Right renal pelvis (tissue), 4 donors: Measurements from ENCODE around the gene R3HDM1. TPM values are rescaled to one million over a fixed set of nuclear protein-coding genes. Genes with fewer than 3 reads are reported as not detected.
"Not testable (repeated sequence)": the region's sequence is repeated elsewhere in the genome, so short reads cannot be mapped to it uniquely, and the experiment has no call there.

Source experiments
- DNase-seq, 4 donors: peaks; one replicate each; pipeline ENCODE4 v3.0.0-alpha.2; 2013; ENCODE audit warnings: low read depth in 4 of 4, low spot score in 3 of 4, missing footprints in 1 of 4
- polyA plus RNA-seq, 4 donors: library from polyadenylated mRNA; unstranded; fragments of 120-200 nt; gene quantifications; one replicate each; pipeline ENCODE4 v1.2.1, GENCODE V29; 2013; ENCODE audit not compliant: insufficient read length in 4 of 4

The R3HDM1 gene
- polyA plus RNA-seq, 4 donors = 30.5 to 43.7 (median 35.6) TPM

GRCh38 chr2:135637456-135638087 is 106.3 kb downstream of the R3HDM1 start:
- no peak for DNase-seq

DNA sequence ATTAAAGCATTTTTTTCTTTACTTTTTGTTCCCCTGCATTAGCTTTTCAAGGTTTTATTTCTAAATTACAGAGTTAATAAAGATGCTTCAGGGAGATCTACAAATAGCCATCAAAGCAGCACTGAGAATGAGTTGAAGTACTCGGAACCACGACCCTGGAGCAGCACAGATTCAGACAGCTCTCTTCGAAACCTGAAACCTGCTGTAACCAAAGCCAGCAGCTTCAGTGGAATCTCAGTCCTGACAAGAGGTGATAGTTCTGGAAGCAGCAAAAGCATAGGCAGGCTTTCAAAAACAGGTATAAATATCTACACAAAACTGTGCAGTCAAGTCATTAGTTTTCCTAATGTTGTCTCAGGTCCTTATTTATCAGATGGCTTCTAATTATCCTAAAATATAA is 107.5 kb downstream of the R3HDM1 start:
- DNase-seq = no peak

GRCh38 chr2:135641156-135642068 is 110.1 kb downstream of the R3HDM1 start:
- no peak for DNase-seq

- DNase-seq = no peak
These were observed 116.7 kb downstream of the R3HDM1 start for GRCh38 chr2:135647836-135648579.

- no peak for DNase-seq
These were observed 119.4 kb downstream of the R3HDM1 start for GRCh38 chr2:135650721-135651120.

GRCh38 chr2:135651717-135652116 is 120.4 kb downstream of the R3HDM1 start:
- no peak for DNase-seq

DNA sequence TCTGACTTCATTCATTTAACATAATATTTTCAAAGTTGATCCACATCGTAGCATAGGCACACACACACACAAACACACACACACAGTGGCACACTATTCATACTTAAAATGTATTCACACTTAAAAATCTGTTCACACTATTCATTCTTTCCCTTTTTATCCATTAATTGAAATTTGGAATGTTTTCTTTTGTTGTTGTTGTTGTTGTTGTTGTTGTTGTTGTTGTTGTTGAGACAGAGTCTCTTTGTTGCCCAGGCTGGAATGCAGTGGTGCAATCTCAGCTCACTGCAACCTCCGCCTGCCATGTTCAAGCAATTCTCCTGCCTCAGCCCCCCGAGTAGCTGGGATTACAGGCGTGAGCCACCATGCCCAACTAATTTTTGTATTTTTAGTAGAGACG is 123.0 kb downstream of the R3HDM1 start:
- DNase-seq = not testable (repeated sequence)

- no peak for DNase-seq
These were observed 126.7 kb downstream of the R3HDM1 start for GRCh38 chr2:135657806-135658582.

DNA sequence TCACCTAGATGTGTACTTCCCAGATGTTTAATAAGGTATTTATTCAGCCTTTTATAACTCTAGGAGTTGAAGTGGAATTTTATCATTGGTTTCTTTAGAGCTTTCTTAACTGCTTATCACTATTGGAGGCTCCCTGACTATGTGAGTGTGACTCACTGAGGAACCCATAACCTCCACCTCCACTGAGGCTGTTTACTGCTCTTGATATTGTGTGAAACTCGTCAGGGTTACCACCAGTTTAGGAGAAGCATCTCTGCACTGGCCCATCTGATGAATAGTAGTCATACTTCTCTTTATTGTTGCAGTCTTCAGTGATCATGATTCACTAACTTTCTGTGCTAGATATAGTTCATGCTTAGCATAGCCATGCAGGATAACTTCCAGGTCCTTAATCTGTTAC is 130.8 kb downstream of the R3HDM1 start:
- DNase-seq = no peak

- DNase-seq = no peak
These were observed 131.9 kb downstream of the R3HDM1 start for GRCh38 chr2:135663148-135663700.

DNA sequence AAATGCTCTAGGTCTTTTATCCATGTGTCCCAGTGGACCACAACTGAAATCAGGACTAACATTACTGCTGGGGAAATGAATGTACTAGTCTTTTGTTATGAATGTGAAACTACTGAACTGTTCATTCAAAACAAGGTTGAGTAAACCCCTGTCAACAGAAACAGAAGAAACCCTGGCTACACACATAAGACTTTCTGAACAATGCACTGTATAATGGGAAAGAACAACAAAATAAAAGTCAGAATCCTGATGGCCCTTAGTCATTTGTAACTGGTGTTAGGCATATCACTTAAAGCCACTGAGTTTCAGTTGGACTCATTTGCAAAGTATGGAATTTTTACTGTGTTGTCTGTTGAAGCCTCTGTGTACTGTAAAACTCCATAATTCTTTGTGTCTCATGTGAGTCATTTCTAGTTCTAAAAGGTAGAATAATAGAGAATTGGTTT is 133.4 kb downstream of the R3HDM1 start:
- DNase-seq = no peak

GRCh38 chr2:135667045-135667444 is 135.8 kb downstream of the R3HDM1 start:
- DNase-seq = no peak

DNA sequence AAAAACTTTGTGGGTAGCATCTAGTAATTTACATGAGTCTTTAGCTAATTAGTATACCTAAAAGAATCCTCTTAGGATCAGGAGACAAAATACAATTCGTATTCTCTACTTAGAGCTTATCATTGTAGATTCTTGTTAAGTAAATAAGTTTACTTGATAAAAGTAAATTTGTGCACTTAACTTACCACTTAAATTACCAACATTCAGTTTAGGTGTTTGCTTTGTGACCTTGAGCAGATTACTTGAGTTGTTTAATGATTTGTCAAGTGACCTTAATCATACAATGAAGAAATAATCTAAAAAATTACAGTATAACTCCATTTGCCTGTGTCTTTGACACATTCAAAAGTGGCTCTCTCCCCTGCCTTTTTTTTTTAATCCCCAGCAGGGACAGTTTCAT is 143.2 kb downstream of the R3HDM1 start:
- no peak for DNase-seq

DNA sequence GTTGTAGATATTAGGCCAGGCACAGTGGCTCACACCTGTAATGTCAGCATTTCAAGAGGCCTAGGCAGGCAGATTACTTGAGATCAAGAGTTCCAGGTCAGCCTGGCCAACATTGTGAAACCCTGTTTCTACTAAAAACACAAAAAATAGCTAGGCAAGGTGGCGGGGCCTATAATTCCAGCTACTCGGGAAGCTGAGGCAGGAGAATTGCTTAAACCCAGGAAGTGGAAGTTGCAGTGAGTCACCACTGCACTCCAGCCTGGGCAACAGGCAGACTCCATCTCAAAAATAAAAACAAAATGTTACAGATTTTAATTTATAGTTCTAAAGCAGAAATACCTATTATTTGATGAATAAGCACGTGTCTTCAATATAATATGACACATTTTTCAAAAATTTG is 144.7 kb downstream of the R3HDM1 start:
- DNase-seq = no peak

GRCh38 chr2:135679125-135679524 is 147.8 kb downstream of the R3HDM1 start:
- no peak for DNase-seq

DNA sequence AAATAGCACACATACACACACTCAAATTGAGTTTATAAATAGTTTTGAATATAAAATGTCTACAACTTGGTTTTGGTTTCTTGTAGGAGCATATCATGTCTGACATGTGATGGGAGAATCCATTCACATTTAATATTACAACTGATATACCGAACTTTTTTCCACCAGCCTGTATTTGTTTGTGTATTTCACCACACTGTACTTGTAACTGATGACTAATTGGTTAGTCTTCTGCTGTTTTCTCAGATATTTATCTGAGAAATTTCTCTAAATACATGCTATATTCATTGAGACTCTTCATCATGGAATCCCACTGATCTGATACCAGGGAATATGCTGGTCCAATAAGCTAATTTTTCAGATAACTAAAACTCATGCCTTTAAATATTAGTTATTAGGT is 154.1 kb downstream of the R3HDM1 start:
- no peak for DNase-seq

DNA sequence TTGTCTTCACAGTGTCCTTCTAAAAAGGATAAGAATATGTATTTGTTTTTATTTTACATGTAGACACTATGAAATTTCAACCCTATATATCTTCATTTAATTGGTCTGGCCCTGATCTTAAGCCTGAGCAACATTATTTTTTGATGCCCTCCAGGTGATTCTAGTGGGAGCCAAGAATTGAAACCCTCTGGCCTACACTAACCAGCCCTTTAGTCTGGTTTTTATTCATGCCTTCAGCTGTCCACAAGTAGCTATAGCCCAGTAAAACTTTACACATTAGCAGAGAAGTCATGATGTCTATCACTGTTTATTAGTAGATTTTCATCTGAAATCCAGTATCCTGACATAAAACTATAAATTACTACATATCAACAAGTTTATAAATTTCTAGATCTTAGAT is 157.7 kb downstream of the R3HDM1 start:
- DNase-seq = no peak

- no peak for DNase-seq
These were observed 158.4 kb downstream of the R3HDM1 start for GRCh38 chr2:135689679-135690078.

DNA sequence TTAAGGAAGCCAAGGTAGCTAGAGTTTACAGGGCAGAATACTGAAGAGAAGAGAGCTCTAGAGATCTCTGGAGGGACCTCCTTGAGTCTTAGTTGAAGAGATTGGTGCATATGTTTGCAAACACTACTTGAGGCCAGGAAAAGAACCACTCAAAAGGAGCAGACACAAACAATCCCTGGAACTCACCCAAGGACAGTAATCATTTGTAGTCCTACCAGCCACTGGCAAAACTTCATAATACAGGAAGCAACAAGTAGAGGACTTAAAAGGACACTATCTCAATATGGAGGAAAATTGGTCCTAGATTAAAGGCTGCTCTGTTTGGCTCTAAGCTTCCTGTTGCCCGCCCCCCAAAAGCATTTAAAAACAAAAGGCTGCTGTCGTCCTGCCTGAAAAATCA is 163.4 kb downstream of the R3HDM1 start:
- DNase-seq = no peak

GRCh38 chr2:135698838-135699237 is 167.6 kb downstream of the R3HDM1 start:
- DNase-seq = no peak
